ENCODE data around the gene ZNF578. TPM values are rescaled to one million over a fixed set of nuclear protein-coding genes. Genes with fewer than 3 reads are reported as not detected.

ZNF578 gene
- total and polyA plus RNA-seq, 3 donors from 2014 or later = 12.2 to 23.1 (median 18.0) TPM

Other genes starting within 250 kb of the ZNF578 start
- 10 to 100 TPM; 15.8 to 35.7 TPM for gene ZNF766, start 184.0 kb upstream of the ZNF578 start, total RNA-seq
- 30.2 TPM for gene ZNF766, start 184.0 kb upstream of the ZNF578 start, polyA plus RNA-seq (ENCODE audit: insufficient read depth, low read depth, low replicate concordance)
- 1 to 10 TPM; 4.3 to 4.6 TPM for gene ZNF480, start 156.4 kb upstream of the ZNF578 start, total RNA-seq
- 3.3 TPM for gene ZNF480, start 156.4 kb upstream of the ZNF578 start, polyA plus RNA-seq (ENCODE audit: insufficient read depth, low read depth, low replicate concordance)
- gene ZNF610, start 117.3 kb upstream of the ZNF578 start, total RNA-seq = 10 to 100 TPM; 11.1 to 21.5 TPM
- 16.6 TPM for gene ZNF610, start 117.3 kb upstream of the ZNF578 start, polyA plus RNA-seq (ENCODE audit: insufficient read depth, low read depth, low replicate concordance)
- gene ZNF880, start 83.6 kb upstream of the ZNF578 start, total RNA-seq = 10 to 100 TPM; 22.1 to 27.6 TPM
- gene ZNF880, start 83.6 kb upstream of the ZNF578 start, polyA plus RNA-seq (ENCODE audit: insufficient read depth, low read depth, low replicate concordance) = 13.8 TPM
- gene ZNF528, start 55.7 kb upstream of the ZNF578 start, total RNA-seq = 10 to 100 TPM; 53.7 to 55.4 TPM
- 31.6 TPM for gene ZNF528, start 55.7 kb upstream of the ZNF578 start, polyA plus RNA-seq (ENCODE audit: insufficient read depth, low read depth, low replicate concordance)
- gene ZNF534, start 24.4 kb upstream of the ZNF578 start, total RNA-seq = 1 to 10 TPM; 3.7 to 8.3 TPM
- 2.1 TPM for gene ZNF534, start 24.4 kb upstream of the ZNF578 start, polyA plus RNA-seq (ENCODE audit: insufficient read depth, low read depth, low replicate concordance)
- 10 to 100 TPM; 28.4 to 31.5 TPM for gene ZNF808, start 74.1 kb downstream of the ZNF578 start, total RNA-seq
- gene ZNF808, start 74.1 kb downstream of the ZNF578 start, polyA plus RNA-seq (ENCODE audit: insufficient read depth, low read depth, low replicate concordance) = 10.0 TPM
- gene ZNF701, start 116.7 kb downstream of the ZNF578 start, total RNA-seq = 10 to 100 TPM; 21.3 to 22.4 TPM
- gene ZNF701, start 116.7 kb downstream of the ZNF578 start, polyA plus RNA-seq (ENCODE audit: insufficient read depth, low read depth, low replicate concordance) = 8.9 TPM
- 10 to 100 TPM; 50.8 to 61.1 TPM for gene ZNF83, start 184.8 kb downstream of the ZNF578 start, total RNA-seq
- 28.6 TPM for gene ZNF83, start 184.8 kb downstream of the ZNF578 start, polyA plus RNA-seq (ENCODE audit: insufficient read depth, low read depth, low replicate concordance)